ENCODE measurements around the gene HOXA3. TPM values are rescaled to one million over a fixed set of nuclear protein-coding genes. Genes with fewer than 3 reads are reported as not detected.
A peak's percentile ranks its signal among the peaks of the same experiment; 100 is the strongest.

HOXA3 gene
- total RNA-seq, 3 donors from 2014 or later = 4.5 to 6.4 (median 4.6) TPM

DNA sequence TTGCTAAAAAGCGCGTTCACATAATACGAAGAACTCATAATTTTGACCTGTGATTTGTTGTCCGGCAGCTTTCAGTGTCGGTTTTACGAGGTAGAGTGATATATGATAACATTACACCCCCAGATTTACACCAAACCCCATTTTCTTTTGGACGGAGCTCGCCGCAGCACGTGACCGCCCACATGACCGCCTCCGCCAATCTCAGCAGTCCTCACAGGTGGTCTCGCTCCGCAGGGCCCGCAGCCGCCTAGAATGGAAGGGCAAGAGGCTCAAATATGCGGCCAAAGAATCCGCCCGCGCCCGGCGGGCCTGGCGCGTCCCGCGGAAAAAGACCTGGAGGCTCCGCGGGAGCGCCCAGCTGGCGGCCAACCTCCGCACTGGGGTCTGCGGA lies 4.1 kb upstream of the HOXA3 start, which contains the start of gene HOXA7:
Gene HOXA7 (minus strand): TSS at position 168 of the 391 bp plus-strand sequence. CDS start 130 bp downstream, at position 38.
- peak within 1 kb of the TSS; percentile 65 to 93 (median 67) for H3K4me3 ChIP-seq

DNA sequence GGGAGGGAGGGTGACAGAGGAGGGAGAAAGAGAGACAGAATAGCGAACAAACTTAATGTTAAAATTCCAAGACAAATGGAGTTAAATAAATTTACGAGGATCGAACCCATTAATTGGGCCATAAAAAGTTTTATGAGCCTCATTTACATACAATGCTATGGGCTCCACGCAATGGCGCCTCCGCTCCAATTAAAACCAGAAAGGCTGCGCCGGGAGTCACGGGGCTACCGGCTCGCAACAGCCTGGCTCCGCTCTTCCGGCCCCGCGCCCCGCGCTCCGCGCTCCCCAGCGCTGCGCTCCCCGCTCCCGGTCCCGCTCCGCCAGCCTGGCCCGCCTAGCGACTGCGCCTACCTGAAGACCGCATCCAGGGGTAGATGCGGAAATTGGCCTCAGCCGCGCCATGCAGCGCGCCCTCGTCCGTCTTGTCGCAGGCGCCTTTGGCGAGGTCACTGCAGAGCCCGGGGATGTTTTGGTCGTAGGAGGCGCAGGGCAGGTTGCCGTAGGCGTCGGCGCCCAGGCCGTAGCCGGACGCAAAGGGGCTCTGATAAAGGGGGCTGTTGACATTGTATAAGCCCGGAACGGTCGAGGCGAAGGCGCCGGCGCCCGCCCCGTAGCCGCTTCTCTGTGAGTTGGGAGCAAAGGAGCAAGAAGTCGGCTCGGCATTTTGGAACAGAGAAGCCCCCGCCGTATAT lies 3.6 kb upstream of the HOXA3 start:
- H3K4me1 ChIP-seq = peaks cover 5 to 9% of the 10 kb centered on the region in 2 donors
- peaks cover 7 to 45% of the 10 kb centered on the region in 2 donors for H3K27me3 ChIP-seq
- DNase-seq (ENCODE audit: low spot score in 2 of 2) = peak; percentile 19 to 49
- H3K27ac ChIP-seq = peak overlapping the region; percentile 91 to 96
- H3K9me3 ChIP-seq = no peaks in the 10 kb centered on the region
- intact Hi-C loops (cut with DNase I; ENCODE audit: low total_unique reads) = loop anchor here (10.0 kb wide), 1 partner anchor 951 kb away; the partner anchor contains the start of genes CBX3 and HNRNPA2B1
- H3K4me3 ChIP-seq = peak overlapping the region; percentile 65 to 93 (median 67)
- TF ChIP-seq, protein P1, sequence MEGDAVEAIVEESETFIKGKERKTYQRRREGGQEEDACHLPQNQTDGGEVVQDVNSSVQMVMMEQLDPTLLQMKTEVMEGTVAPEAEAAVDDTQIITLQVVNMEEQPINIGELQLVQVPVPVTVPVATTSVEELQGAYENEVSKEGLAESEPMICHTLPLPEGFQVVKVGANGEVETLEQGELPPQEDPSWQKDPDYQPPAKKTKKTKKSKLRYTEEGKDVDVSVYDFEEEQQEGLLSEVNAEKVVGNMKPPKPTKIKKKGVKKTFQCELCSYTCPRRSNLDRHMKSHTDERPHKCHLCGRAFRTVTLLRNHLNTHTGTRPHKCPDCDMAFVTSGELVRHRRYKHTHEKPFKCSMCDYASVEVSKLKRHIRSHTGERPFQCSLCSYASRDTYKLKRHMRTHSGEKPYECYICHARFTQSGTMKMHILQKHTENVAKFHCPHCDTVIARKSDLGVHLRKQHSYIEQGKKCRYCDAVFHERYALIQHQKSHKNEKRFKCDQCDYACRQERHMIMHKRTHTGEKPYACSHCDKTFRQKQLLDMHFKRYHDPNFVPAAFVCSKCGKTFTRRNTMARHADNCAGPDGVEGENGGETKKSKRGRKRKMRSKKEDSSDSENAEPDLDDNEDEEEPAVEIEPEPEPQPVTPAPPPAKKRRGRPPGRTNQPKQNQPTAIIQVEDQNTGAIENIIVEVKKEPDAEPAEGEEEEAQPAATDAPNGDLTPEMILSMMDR (IDR thresholded peaks at IDR 0.05) = no peak
- TF ChIP-seq POLR2A (IDR thresholded peaks at IDR 0.05) (no peak), POLR2AphosphoS5 (IDR thresholded peaks at IDR 0.05) (peak in 2 of 3 donors; percentile 34 to 68)
- no peaks in the 10 kb centered on the region for H3K36me3 ChIP-seq

More for the DNA sequence above, 4.1 kb upstream of the HOXA3 start, which contains the start of gene HOXA7:
- peak; percentile 74 to 80 for DNase-seq (ENCODE audit: low spot score in 2 of 2)
- peaks cover 7 to 45% of the 10 kb centered on the region in 2 donors for H3K27me3 ChIP-seq
- H3K9me3 ChIP-seq = no peaks in the 10 kb centered on the region
- TF ChIP-seq POLR2A (IDR thresholded peaks at IDR 0.05) (no peak), POLR2AphosphoS5 (IDR thresholded peaks at IDR 0.05) (peak in 1 of 3 donors; percentile 12)
- TF ChIP-seq, protein P1 (IDR thresholded peaks at IDR 0.05) = no peak
- intact Hi-C loops (cut with DNase I; ENCODE audit: low total_unique reads) = loop anchor here (10.0 kb wide), 1 partner anchor 952 kb away; the partner anchor contains the start of genes CBX3 and HNRNPA2B1
- H3K36me3 ChIP-seq = no peaks in the 10 kb centered on the region
- peak within 1 kb of the TSS; percentile 91 to 96 for H3K27ac ChIP-seq
- H3K4me1 ChIP-seq = peaks cover 5 to 9% of the 10 kb centered on the region in 2 donors

DNA sequence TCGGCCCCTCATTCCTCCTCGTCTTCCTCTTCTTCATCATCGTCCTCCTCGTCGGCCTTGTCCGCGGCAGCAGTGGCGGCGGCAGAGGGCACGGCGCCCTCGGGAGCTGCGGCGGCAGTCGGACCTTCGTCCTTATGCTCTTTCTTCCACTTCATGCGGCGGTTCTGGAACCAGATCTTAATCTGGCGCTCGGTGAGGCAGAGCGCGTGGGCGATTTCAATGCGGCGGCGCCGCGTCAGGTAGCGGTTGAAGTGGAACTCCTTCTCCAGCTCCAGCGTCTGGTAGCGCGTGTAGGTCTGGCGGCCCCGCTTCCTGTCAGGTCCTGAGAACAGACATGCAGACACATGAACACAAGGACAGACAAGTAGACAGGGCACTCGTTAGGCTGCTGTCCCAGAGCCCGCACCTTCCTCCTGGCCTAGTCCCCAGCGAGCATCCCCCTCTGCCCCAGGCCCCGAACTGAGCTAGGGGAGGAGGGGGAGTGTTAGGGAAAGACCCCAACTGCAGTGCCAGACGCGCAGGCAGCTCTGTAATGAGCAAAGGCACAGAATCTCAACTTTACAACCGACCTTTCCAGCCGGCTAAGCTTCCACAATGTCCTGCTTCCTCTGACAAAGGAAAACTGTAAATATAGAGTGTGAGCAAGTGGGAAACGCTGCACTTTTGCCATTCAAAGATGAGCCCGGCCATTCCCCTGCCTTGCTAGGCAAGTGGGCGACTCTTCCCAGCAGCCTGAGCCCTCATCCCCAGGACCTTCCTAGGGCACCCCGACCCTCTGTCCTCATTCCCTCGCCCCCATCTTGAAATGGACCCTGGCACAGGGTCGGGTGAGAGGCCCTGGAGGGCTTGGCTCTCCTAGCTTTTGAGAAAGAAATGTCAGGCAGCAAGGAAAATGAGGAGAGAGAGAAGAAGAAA lies 2.8 kb upstream of the HOXA3 start:
- peak; percentile 47 to 51 for DNase-seq (ENCODE audit: low spot score in 2 of 2)
- no peaks in the 10 kb centered on the region for H3K36me3 ChIP-seq
- TF ChIP-seq POLR2A (IDR thresholded peaks at IDR 0.05) = no peak
- TF ChIP-seq, protein P1 (IDR thresholded peaks at IDR 0.05) = no peak
- TF ChIP-seq POLR2AphosphoS5 (IDR thresholded peaks at IDR 0.05) = no peak
- H3K27ac ChIP-seq = peak overlapping the region; percentile 91 to 96
- peaks cover 7 to 45% of the 10 kb centered on the region in 2 donors for H3K27me3 ChIP-seq
- no peaks in the 10 kb centered on the region for H3K9me3 ChIP-seq
- intact Hi-C loops (cut with DNase I; ENCODE audit: low total_unique reads) = loop anchor here (10.0 kb wide), 1 partner anchor 950 kb away; the partner anchor contains the start of genes CBX3 and HNRNPA2B1
- peaks cover 5 to 9% of the 10 kb centered on the region in 2 donors for H3K4me1 ChIP-seq
- H3K4me3 ChIP-seq = peak overlapping the region; percentile 65 to 93 (median 67)

DNA sequence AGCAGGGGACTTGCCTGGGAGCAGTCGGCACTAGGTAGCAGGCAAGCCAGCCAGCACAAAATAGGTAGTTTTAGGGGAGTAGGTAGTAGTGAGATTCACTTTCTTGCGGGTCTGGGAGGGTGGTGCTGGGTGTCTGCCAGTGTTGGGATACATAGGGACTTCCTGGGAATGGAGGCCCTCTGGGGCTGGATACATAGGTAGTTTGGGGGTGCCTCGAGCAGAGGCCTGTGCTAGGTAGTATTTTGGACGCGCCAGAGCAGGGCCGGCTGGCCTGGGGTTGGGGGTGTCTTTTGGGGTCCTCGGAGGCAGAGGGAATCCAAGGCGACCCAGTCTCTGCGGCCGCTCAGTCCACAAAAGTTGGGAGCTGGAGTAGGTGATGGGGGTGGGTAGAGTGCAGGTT lies 2.0 kb upstream of the HOXA3 start:
- H3K27me3 ChIP-seq = peaks cover 7 to 39% of the 10 kb centered on the region in 2 donors
- H3K4me3 ChIP-seq = peak overlapping the region in 2 of 3 donors; percentile 65 to 93
- H3K9me3 ChIP-seq = no peaks in the 10 kb centered on the region
- TF ChIP-seq, protein P1 (IDR thresholded peaks at IDR 0.05) = no peak
- TF ChIP-seq POLR2A (IDR thresholded peaks at IDR 0.05) = no peak
- intact Hi-C loops (cut with DNase I; ENCODE audit: low total_unique reads) = loop anchor here (10.0 kb wide), 1 partner anchor 950 kb away; the partner anchor contains the start of genes CBX3 and HNRNPA2B1
- peak in 1 of 2 donors; percentile 37 for DNase-seq (ENCODE audit: low spot score in 2 of 2)
- peak overlapping the region; percentile 40 to 96 for H3K27ac ChIP-seq
- peaks cover 5 to 9% of the 10 kb centered on the region in 2 donors for H3K4me1 ChIP-seq
- H3K36me3 ChIP-seq = no peaks in the 10 kb centered on the region

All from breast epithelium (tissue), 4 donors.